WTC11 (cell line): ENCODE measurements around the gene TRIM7. TPM values are rescaled to one million over a fixed set of nuclear protein-coding genes. Genes with fewer than 3 reads are reported as not detected.

Source experiments
- CREM ChIP-seq: sonication (generic); formaldehyde crosslinking; IDR thresholded peaks from 2 replicates; pipeline ENCODE4 v1.8.1; 2022; ENCODE audit warnings: mild to moderate bottlenecking, missing genetic modification reagents, moderate library complexity
- E2F1 ChIP-seq: sonication (generic); formaldehyde crosslinking; IDR thresholded peaks from 2 replicates; pipeline ENCODE4 v1.8.0; 2022; ENCODE audit warnings: mild to moderate bottlenecking, missing genetic modification reagents
- ESRRA ChIP-seq: sonication (generic); formaldehyde crosslinking; IDR thresholded peaks from 2 replicates; pipeline ENCODE4 v1.8.1; 2022; ENCODE audit warnings: mild to moderate bottlenecking, missing genetic modification reagents, borderline replicate concordance
- FOXP1 ChIP-seq: sonication (generic); formaldehyde crosslinking; IDR thresholded peaks from 2 replicates; pipeline ENCODE4 v1.8.0; 2022; ENCODE audit warnings: missing genetic modification reagents, mild to moderate bottlenecking, moderate library complexity, borderline replicate concordance
- GABPB1 ChIP-seq: sonication (generic); formaldehyde crosslinking; IDR thresholded peaks from 2 replicates; pipeline ENCODE4 v1.8.1; 2023; ENCODE audit warnings: mild to moderate bottlenecking, missing genetic modification reagents
- KAT7 ChIP-seq: sonication (generic); formaldehyde crosslinking; IDR thresholded peaks from 2 replicates; pipeline ENCODE4 v1.8.1; 2023; ENCODE audit warnings: missing genetic modification reagents, mild to moderate bottlenecking, borderline replicate concordance
- MYBL2 ChIP-seq: sonication (generic); formaldehyde crosslinking; IDR thresholded peaks from 2 replicates; pipeline ENCODE4 v1.8.1; 2023; ENCODE audit warnings: mild to moderate bottlenecking, moderate library complexity, missing genetic modification reagents
- SMAD4 ChIP-seq: sonication (generic); formaldehyde crosslinking; IDR thresholded peaks from 2 replicates; pipeline ENCODE4 v1.8.0; 2022; ENCODE audit warnings: mild to moderate bottlenecking, missing genetic modification reagents
- SOX15 ChIP-seq: fragments of 250-450 bp; sonication (Bioruptor Pico); IDR thresholded peaks from 2 replicates; pipeline ENCODE4 v1.9.0; 2021; ENCODE audit warnings: mild to moderate bottlenecking
- ZBTB43 ChIP-seq: sonication (generic); formaldehyde crosslinking; IDR thresholded peaks from 2 replicates; pipeline ENCODE4 v1.8.1; 2023; ENCODE audit warnings: mild to moderate bottlenecking, missing genetic modification reagents
- ZNF219 ChIP-seq: sonication (generic); formaldehyde crosslinking; IDR thresholded peaks from 2 replicates; pipeline ENCODE4 v1.8.0; 2023; ENCODE audit warnings: missing genetic modification reagents, mild to moderate bottlenecking, borderline replicate concordance
- total RNA-seq: library from RNA; stranded (reverse); gene quantifications from 3 replicates; pipeline ENCODE4 v1.2.3, GENCODE V29; 2021
- TF ChIP-seq, protein P1 (sequence below): sonication (generic); formaldehyde crosslinking; IDR thresholded peaks from 2 replicates; pipeline ENCODE4 v1.8.0; 2023; ENCODE audit warnings: missing genetic modification reagents, mild to moderate bottlenecking, borderline replicate concordance
- TF ChIP-seq, protein P2 (sequence below): sonication (generic); formaldehyde crosslinking; IDR thresholded peaks from 2 replicates; pipeline ENCODE4 v1.8.1; 2023; ENCODE audit warnings: mild to moderate bottlenecking, moderate library complexity, missing genetic modification reagents
- TF ChIP-seq, protein P3 (sequence below): fragments of 200-600 bp; IDR thresholded peaks from 2 replicates; pipeline ENCODE4 v1.8.0; 2022; ENCODE audit warnings: antibody characterized with exemption
- TF ChIP-seq, protein P4 (sequence below): fragments of 250-450 bp; sonication (Bioruptor Pico); IDR thresholded peaks from 2 replicates; pipeline ENCODE4 v2.1.2; 2022; ENCODE audit warnings: mild to moderate bottlenecking, moderate library complexity
- TF ChIP-seq, protein P5 (sequence below): sonication (generic); formaldehyde crosslinking; IDR thresholded peaks from 2 replicates; pipeline ENCODE4 v1.8.1; 2022; ENCODE audit warnings: mild to moderate bottlenecking, moderate library complexity, missing genetic modification reagents

Gene TRIM7
- total RNA-seq, 1 experiment from 2014 or later: 1.4 TPM

- TF ChIP-seq, protein P1, sequence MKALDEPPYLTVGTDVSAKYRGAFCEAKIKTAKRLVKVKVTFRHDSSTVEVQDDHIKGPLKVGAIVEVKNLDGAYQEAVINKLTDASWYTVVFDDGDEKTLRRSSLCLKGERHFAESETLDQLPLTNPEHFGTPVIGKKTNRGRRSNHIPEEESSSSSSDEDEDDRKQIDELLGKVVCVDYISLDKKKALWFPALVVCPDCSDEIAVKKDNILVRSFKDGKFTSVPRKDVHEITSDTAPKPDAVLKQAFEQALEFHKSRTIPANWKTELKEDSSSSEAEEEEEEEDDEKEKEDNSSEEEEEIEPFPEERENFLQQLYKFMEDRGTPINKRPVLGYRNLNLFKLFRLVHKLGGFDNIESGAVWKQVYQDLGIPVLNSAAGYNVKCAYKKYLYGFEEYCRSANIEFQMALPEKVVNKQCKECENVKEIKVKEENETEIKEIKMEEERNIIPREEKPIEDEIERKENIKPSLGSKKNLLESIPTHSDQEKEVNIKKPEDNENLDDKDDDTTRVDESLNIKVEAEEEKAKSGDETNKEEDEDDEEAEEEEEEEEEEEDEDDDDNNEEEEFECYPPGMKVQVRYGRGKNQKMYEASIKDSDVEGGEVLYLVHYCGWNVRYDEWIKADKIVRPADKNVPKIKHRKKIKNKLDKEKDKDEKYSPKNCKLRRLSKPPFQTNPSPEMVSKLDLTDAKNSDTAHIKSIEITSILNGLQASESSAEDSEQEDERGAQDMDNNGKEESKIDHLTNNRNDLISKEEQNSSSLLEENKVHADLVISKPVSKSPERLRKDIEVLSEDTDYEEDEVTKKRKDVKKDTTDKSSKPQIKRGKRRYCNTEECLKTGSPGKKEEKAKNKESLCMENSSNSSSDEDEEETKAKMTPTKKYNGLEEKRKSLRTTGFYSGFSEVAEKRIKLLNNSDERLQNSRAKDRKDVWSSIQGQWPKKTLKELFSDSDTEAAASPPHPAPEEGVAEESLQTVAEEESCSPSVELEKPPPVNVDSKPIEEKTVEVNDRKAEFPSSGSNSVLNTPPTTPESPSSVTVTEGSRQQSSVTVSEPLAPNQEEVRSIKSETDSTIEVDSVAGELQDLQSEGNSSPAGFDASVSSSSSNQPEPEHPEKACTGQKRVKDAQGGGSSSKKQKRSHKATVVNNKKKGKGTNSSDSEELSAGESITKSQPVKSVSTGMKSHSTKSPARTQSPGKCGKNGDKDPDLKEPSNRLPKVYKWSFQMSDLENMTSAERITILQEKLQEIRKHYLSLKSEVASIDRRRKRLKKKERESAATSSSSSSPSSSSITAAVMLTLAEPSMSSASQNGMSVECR (CRISPR knock-in tag): 0 out of 2 replicates have a peak, but pooled peaks have one; percentile 74
- TF ChIP-seq ZBTB43 (CRISPR knock-in tag): peak; percentile 77; the same call in 1 of the 2 replicates
- no peak for TF ChIP-seq E2F1 (CRISPR knock-in tag)
- peak; percentile 72; the same call in 1 of the 2 replicates for TF ChIP-seq FOXP1 (CRISPR knock-in tag)
- TF ChIP-seq, protein P2, sequence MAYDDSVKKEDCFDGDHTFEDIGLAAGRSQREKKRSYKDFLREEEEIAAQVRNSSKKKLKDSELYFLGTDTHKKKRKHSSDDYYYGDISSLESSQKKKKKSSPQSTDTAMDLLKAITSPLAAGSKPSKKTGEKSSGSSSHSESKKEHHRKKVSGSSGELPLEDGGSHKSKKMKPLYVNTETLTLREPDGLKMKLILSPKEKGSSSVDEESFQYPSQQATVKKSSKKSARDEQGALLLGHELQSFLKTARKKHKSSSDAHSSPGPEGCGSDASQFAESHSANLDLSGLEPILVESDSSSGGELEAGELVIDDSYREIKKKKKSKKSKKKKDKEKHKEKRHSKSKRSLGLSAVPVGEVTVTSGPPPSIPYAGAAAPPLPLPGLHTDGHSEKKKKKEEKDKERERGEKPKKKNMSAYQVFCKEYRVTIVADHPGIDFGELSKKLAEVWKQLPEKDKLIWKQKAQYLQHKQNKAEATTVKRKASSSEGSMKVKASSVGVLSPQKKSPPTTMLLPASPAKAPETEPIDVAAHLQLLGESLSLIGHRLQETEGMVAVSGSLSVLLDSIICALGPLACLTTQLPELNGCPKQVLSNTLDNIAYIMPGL: peak; percentile 89; the same call in 1 of the 2 replicates
- TF ChIP-seq SMAD4 (CRISPR knock-in tag): peak; percentile 55; the same call in 1 of the 2 replicates
- 0 out of 2 replicates have a peak, but pooled peaks have one; percentile 55 for TF ChIP-seq ZNF219
- TF ChIP-seq, protein P3, sequence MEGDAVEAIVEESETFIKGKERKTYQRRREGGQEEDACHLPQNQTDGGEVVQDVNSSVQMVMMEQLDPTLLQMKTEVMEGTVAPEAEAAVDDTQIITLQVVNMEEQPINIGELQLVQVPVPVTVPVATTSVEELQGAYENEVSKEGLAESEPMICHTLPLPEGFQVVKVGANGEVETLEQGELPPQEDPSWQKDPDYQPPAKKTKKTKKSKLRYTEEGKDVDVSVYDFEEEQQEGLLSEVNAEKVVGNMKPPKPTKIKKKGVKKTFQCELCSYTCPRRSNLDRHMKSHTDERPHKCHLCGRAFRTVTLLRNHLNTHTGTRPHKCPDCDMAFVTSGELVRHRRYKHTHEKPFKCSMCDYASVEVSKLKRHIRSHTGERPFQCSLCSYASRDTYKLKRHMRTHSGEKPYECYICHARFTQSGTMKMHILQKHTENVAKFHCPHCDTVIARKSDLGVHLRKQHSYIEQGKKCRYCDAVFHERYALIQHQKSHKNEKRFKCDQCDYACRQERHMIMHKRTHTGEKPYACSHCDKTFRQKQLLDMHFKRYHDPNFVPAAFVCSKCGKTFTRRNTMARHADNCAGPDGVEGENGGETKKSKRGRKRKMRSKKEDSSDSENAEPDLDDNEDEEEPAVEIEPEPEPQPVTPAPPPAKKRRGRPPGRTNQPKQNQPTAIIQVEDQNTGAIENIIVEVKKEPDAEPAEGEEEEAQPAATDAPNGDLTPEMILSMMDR: no peak
- peak; percentile 43; the same call in 1 of the 2 replicates for TF ChIP-seq CREM (CRISPR knock-in tag)
- TF ChIP-seq KAT7: no peak; the same call in 1 of the 2 replicates
- TF ChIP-seq MYBL2 (CRISPR knock-in tag): peak; percentile 64
- TF ChIP-seq, protein P4, sequence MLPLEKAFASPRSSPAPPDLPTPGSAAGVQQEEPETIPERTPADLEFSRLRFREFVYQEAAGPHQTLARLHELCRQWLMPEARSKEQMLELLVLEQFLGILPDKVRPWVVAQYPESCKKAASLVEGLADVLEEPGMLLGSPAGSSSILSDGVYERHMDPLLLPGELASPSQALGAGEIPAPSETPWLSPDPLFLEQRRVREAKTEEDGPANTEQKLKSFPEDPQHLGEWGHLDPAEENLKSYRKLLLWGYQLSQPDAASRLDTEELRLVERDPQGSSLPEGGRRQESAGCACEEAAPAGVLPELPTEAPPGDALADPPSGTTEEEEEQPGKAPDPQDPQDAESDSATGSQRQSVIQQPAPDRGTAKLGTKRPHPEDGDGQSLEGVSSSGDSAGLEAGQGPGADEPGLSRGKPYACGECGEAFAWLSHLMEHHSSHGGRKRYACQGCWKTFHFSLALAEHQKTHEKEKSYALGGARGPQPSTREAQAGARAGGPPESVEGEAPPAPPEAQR (CRISPR knock-in tag): no peak
- TF ChIP-seq ESRRA (CRISPR knock-in tag): 0 out of 2 replicates have a peak, but pooled peaks have one; percentile 43
- TF ChIP-seq SOX15 (CRISPR knock-in tag): no peak
- TF ChIP-seq, protein P5, sequence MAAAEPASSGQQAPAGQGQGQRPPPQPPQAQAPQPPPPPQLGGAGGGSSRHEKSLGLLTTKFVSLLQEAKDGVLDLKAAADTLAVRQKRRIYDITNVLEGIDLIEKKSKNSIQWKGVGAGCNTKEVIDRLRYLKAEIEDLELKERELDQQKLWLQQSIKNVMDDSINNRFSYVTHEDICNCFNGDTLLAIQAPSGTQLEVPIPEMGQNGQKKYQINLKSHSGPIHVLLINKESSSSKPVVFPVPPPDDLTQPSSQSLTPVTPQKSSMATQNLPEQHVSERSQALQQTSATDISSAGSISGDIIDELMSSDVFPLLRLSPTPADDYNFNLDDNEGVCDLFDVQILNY (CRISPR knock-in tag): 0 out of 2 replicates have a peak, but pooled peaks have one; percentile 39
- peak; percentile 75 for TF ChIP-seq GABPB1 (CRISPR knock-in tag)
These were observed 18.2 kb upstream of the TRIM7 start, which contains the start of gene TRIM41 (continued) for GRCh38 chr5:181223058-181223728.
